Activated CD4-positive, alpha-beta T cell treated with anti-CD3 and anti-CD28 coated beads, Interleukin-2, amount 10 ng/mL, durations not matched to agents 24 days and 14 days (primary cell): ENCODE measurements around the gene ZNF765. TPM values are rescaled to one million over a fixed set of nuclear protein-coding genes. Genes with fewer than 3 reads are reported as not detected.
"Not testable (repeated sequence)": the region's sequence is repeated elsewhere in the genome, so short reads cannot be mapped to it uniquely, and the experiment has no call there.

Source experiments
- DNase-seq: peaks from one replicate; pipeline ENCODE4 v3.0.0; 2022
- H3K27ac Mint-ChIP-seq: one replicate; pipeline ENCODE4 v1.8.0; 2022; ENCODE audit warnings: mild to moderate bottlenecking, mixed read lengths
- H3K27me3 Mint-ChIP-seq: one replicate; pipeline ENCODE4 v1.8.0; 2022; ENCODE audit warnings: mixed read lengths
- H3K36me3 Mint-ChIP-seq: one replicate; pipeline ENCODE4 v1.8.0; 2022; ENCODE audit warnings: low read depth, mild to moderate bottlenecking, mixed read lengths
- H3K4me1 Mint-ChIP-seq: one replicate; pipeline ENCODE4 v1.8.0; 2021; ENCODE audit warnings: mixed read lengths
- H3K4me3 Mint-ChIP-seq: one replicate; pipeline ENCODE4 v1.8.0; 2022; ENCODE audit warnings: mild to moderate bottlenecking, moderate library complexity, mixed read lengths
- H3K9me3 Mint-ChIP-seq: one replicate; pipeline ENCODE4 v1.8.0; 2021; ENCODE audit warnings: mixed read lengths
- intact Hi-C: fragments of 100-400 bp; cut with micrococcal nuclease; formaldehyde crosslinking; loops from one replicate; pipeline ENCODE4 v1.15.1; 2023
- total RNA-seq: library from RNA; stranded (reverse); gene quantifications from 2 replicates; pipeline ENCODE4 v1.2.3, GENCODE V29; 2022

ZNF765 gene
- total RNA-seq, 1 donor from 2014 or later: 11.8 TPM

DNA sequence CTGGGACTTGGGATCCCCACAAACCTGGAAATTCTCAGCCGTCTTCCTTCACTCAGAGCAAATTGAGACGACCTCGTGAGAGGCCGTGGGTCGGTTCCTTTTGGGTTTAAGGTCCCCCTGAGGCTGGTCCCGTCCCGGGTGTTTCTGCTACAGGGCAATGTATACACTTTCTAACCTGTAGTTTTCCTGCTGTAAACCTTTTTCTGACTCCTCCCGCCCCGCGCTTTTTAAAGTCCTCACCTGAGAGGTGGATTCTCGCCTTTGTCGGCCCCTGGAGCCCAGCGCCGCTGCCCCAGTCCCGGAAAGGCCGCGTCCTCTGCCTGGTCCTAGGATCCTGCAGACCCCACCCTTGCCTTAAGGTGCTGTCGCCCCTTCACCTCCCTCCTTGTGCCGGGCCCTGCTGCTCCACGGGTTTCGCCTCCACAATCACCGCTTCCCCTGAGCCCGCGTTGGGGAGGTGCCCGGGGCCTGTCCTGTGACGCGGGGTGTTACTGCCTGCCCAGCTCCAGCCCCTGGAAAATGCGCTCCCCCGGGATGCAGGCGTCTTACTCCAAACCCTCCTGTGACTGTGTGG lies 37.2 kb downstream of the ZNF765 start:
- H3K9me3 Mint-ChIP-seq: peaks cover 15% of the 10 kb centered on the region
- H3K27me3 Mint-ChIP-seq: no peaks in the 10 kb centered on the region
- peaks cover 46% of the 10 kb centered on the region for H3K36me3 Mint-ChIP-seq
- peak overlapping the region; percentile 90 for H3K4me3 Mint-ChIP-seq
- peak overlapping the region; percentile 93 for H3K27ac Mint-ChIP-seq
- intact Hi-C loops: loop anchor here (1.0 to 10.0 kb wide), 3 partner anchors 37 to 237 kb away; partner anchors contain the start of genes ZNF665 and ZNF765
- H3K4me1 Mint-ChIP-seq: peaks cover 16% of the 10 kb centered on the region
- no peak for DNase-seq

- H3K27ac Mint-ChIP-seq, H3K4me3 Mint-ChIP-seq, H3K27me3 Mint-ChIP-seq, intact Hi-C loops, H3K4me1 Mint-ChIP-seq, DNase-seq: not testable (repeated sequence)
- peaks cover 28% of the 10 kb centered on the region for H3K9me3 Mint-ChIP-seq
- peaks cover 88% of the 10 kb centered on the region for H3K36me3 Mint-ChIP-seq
These were observed 48.9 kb downstream of the ZNF765 start for GRCh38 chr19:53443809-53444208.

- not testable (repeated sequence) for H3K27me3 Mint-ChIP-seq
- H3K9me3 Mint-ChIP-seq: peaks cover 29% of the 10 kb centered on the region
These were observed 52.2 kb downstream of the ZNF765 start for GRCh38 chr19:53447196-53447595.

DNA sequence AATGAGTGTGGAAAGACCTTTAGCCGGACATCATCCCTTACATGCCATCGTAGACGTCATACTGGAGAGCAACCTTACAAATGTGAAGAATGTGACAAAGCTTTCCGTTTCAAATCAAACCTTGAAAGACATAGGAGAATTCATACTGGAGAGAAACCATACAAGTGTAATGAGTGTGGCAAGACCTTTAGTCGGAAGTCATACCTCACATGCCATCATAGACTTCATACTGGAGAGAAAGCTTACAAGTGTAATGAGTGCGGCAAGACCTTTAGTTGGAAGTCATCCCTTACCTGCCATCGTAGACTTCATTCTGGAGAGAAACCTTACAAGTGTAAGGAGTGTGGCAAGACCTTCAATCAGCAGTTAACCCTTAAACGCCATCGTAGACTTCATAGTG lies 60.9 kb downstream of the ZNF765 start:
- H3K27me3 Mint-ChIP-seq: no peaks in the 10 kb centered on the region
- H3K9me3 Mint-ChIP-seq: peaks cover 50% of the 10 kb centered on the region
- intact Hi-C loops: no loop called here

More at GRCh38 chr19:53447196-53447595, 52.2 kb downstream of the ZNF765 start:
- H3K27ac Mint-ChIP-seq, H3K4me3 Mint-ChIP-seq, intact Hi-C loops, H3K4me1 Mint-ChIP-seq, DNase-seq: not testable (repeated sequence)
- peaks cover 90% of the 10 kb centered on the region for H3K36me3 Mint-ChIP-seq

GRCh38 chr19:53460131-53460721 lies 65.3 kb downstream of the ZNF765 start:
- intact Hi-C loops, H3K27ac Mint-ChIP-seq, H3K27me3 Mint-ChIP-seq, H3K4me3 Mint-ChIP-seq, DNase-seq, H3K4me1 Mint-ChIP-seq: not testable (repeated sequence)
- peaks cover 35% of the 10 kb centered on the region for H3K36me3 Mint-ChIP-seq
- H3K9me3 Mint-ChIP-seq: peaks cover 53% of the 10 kb centered on the region

More for the DNA sequence above, 60.9 kb downstream of the ZNF765 start:
- no peak overlapping the region for H3K27ac Mint-ChIP-seq
- no peak overlapping the region for H3K4me3 Mint-ChIP-seq
- DNase-seq: no peak
- H3K4me1 Mint-ChIP-seq: no peaks in the 10 kb centered on the region
- H3K36me3 Mint-ChIP-seq: peaks cover 74% of the 10 kb centered on the region

DNA sequence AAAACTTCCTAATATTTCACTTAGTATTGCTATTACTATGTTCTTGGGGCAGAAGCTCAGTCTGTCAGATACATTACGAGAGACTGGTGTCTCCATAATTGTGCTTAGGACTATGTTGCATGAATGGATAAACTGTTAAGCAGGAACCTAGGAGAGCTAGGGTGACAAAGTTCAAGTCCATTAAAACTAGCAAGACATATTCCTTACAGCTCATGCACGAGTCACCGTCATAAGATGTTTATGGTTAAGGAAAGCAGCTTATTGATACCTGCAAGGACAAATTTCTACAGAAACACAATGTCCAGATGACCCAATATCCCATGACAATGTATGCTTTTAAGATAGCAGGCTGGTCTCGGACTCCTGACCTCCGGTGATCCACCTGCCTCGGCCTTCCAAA lies 66.9 kb downstream of the ZNF765 start:
- Mint-ChIP-seq H3K27ac (no peak overlapping the region), H3K36me3 (peaks cover 20% of the 10 kb centered on the region), H3K27me3 (peaks cover 2% of the 10 kb centered on the region), H3K4me1 (no peaks in the 10 kb centered on the region), H3K9me3 (peaks cover 37% of the 10 kb centered on the region), H3K4me3 (no peak overlapping the region)
- DNase-seq: no peak
- intact Hi-C loops: no loop called here

- no peak overlapping the region for H3K4me3 Mint-ChIP-seq
- peaks cover 16% of the 10 kb centered on the region for H3K36me3 Mint-ChIP-seq
- no peak for DNase-seq
- peaks cover 2% of the 10 kb centered on the region for H3K27me3 Mint-ChIP-seq
- peaks cover under 1% of the 10 kb centered on the region for H3K4me1 Mint-ChIP-seq
- peaks cover 30% of the 10 kb centered on the region for H3K9me3 Mint-ChIP-seq
- no peak overlapping the region for H3K27ac Mint-ChIP-seq
- intact Hi-C loops: no loop called here
These were observed 67.9 kb downstream of the ZNF765 start for GRCh38 chr19:53462861-53463260.

DNA sequence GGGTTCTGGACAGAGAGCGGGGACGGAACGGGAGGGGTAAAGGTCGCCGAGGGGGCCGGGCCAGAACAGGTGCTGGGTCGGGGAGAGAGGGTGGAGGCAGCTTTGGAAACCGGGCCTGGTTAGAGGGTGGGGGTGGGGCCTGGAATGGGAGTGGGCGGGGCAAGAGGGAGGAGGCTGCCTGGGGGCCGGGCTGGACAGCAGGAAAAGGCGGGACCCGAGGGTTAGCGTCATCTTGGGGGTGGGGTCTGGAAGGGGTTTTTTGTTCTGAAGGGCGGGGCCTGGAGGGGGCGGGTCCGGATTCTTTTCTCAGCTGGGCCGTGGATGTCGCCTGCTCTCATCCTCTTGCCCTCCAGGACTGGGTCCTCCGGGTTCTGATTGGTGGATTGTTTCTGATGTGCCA lies 68.3 kb downstream of the ZNF765 start:
- peaks cover 2% of the 10 kb centered on the region for H3K27me3 Mint-ChIP-seq
- no peak overlapping the region for H3K27ac Mint-ChIP-seq
- peaks cover 4% of the 10 kb centered on the region for H3K4me1 Mint-ChIP-seq
- no peak overlapping the region for H3K4me3 Mint-ChIP-seq
- no peak for DNase-seq
- H3K36me3 Mint-ChIP-seq: peaks cover 16% of the 10 kb centered on the region
- peaks cover 28% of the 10 kb centered on the region for H3K9me3 Mint-ChIP-seq
- intact Hi-C loops: no loop called here

DNA sequence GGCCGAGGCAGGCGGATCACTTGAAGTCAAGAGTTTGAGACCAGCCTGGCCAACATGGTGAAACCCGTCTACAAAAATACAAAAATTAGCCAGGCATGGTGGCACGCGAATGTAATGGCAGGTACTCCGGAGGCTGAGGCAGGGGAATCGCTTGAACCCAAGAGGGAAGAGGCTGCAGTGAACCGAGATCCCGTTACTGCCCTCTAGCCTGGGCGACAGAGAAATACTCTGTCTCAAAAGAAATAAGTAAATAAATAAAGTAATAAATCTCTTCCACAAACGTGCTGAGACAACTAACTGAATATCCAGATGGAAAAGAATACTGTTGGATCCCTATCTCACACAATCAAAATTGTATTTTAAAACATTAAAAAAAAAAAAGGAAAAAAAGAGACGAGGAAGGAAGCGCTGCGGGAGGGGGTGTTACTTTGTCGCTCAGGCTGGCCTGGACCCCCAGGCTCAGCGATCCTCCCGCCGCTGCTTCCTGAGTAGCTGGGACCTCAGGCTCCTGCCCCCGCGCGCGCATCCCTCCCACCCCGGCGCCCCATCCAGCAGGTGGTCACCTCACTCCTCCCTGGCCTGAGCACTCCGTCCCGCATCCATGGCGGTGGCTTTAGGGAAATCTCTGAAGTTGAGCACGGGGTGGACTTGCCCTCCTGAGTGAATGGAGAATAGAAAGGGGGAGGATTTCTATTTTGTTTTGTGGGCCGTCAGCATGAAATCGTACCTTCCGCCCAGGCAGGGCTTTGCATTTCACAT lies 72.0 kb downstream of the ZNF765 start:
- peaks cover 17% of the 10 kb centered on the region for H3K9me3 Mint-ChIP-seq
- peak overlapping the region; percentile 92 for H3K4me3 Mint-ChIP-seq
- intact Hi-C loops: loop anchor here (1.0 to 2.0 kb wide), 2 partner anchors 36 to 272 kb away; partner anchors contain the start of gene ZNF761
- H3K27me3 Mint-ChIP-seq: peaks cover 2% of the 10 kb centered on the region
- peaks cover 16% of the 10 kb centered on the region for H3K4me1 Mint-ChIP-seq
- H3K27ac Mint-ChIP-seq: no peak overlapping the region
- H3K36me3 Mint-ChIP-seq: peaks cover 27% of the 10 kb centered on the region
- no peak for DNase-seq

DNA sequence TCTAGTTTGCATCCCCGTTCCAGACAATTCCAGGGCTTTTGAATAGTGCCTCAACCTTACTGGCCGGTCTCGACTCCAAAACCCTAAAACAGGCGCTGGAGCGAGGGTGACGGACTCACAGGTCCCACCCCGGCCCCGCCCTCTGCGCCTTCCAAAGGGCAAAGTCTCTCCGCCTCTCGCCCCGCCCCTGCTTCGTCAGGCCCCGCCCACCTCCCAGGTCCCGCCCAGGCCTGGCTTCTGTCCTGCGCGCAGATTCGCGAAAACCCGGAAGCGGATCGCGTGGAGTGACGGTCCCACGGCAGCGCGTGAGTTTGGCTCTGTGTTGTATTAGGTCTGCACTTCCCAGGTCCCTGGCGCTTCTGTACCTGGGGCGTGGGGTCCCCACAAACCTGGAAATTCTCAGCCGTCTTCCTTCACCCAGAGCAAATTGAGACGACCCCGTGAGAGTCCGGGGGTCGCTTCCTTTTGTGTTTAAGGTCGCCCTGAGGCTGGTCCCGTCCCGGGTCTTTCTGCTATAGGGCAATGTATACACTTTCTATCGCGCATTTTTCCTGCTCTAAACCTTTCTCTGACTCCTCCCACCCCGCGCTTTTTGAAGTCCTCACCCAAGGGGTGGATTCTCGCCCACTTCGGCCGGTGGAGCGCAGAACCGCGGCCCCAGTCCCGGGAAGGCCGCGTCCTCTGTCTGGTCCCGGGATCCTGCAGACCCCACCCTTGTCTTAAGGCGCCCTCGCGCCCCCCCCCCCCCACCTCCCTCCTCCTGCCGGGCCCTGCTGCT lies 72.7 kb downstream of the ZNF765 start, which contains the start of gene ZNF813:
Gene ZNF813, plus strand, starts transcription at position 249 of the 778 bp plus-strand sequence. CDS start 16,090 bp downstream, outside the sequence.
- Mint-ChIP-seq H3K27me3 (peaks cover 2% of the 10 kb centered on the region), H3K36me3 (peaks cover 35% of the 10 kb centered on the region), H3K4me1 (peaks cover 16% of the 10 kb centered on the region), H3K9me3 (peaks cover 17% of the 10 kb centered on the region), H3K4me3 (peak within 1 kb of the TSS; percentile 92), H3K27ac (peak within 1 kb of the TSS; percentile 87)
- intact Hi-C loops: loop anchor here (1.0 to 2.0 kb wide), 2 partner anchors 37 to 272 kb away; partner anchors contain the start of gene ZNF761
- DNase-seq: peak; percentile 98

DNA sequence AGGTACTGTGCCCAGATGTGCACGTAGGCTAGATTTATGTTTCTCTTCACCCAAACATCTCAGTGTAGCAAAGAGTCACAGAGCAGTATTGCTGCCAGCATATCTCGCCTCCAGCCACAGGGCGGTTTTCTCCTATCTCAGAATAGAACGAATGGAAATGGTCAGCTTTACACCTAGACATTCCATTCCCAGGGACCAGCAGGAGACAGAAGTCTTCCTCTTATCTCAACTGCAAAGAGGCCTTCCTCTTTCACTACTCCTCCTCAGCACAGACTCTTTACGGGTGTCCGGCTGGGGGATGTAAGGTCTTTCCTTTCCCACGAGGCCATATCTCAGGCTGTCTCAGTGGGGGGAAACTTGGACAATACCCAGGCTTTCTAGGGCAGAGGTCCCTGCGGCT lies 73.7 kb downstream of the ZNF765 start:
- peaks cover 16% of the 10 kb centered on the region for H3K4me1 Mint-ChIP-seq
- H3K27ac Mint-ChIP-seq: peak overlapping the region; percentile 35
- H3K9me3 Mint-ChIP-seq: peaks cover 16% of the 10 kb centered on the region
- H3K36me3 Mint-ChIP-seq: peaks cover 44% of the 10 kb centered on the region
- intact Hi-C loops, DNase-seq, H3K27me3 Mint-ChIP-seq: not testable (repeated sequence)
- peak overlapping the region; percentile 92 for H3K4me3 Mint-ChIP-seq

DNA sequence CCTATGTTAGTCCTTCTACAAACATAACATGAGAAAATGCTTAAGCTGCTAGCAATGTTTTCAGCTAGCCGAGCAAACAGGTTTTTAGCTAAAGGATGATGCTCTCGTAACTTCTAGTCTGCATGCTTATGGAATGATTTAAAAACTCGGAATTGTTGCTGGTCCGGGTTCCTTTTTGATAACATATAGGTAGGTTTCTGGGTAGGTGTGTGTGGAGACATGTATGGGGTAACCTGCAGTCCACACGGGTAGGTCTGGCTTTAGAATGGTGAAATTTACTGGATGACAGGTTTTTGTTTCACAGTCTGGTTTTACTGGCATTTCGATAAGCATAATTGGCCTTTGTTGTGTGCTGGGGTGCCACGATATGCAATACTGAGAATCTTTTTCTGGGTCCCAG lies 77.0 kb downstream of the ZNF765 start:
- H3K4me1 Mint-ChIP-seq: peaks cover 16% of the 10 kb centered on the region
- no peak for DNase-seq
- intact Hi-C loops: no loop called here
- no peak overlapping the region for H3K27ac Mint-ChIP-seq
- H3K36me3 Mint-ChIP-seq: peaks cover 68% of the 10 kb centered on the region
- H3K27me3 Mint-ChIP-seq: no peaks in the 10 kb centered on the region
- H3K4me3 Mint-ChIP-seq: no peak overlapping the region
- H3K9me3 Mint-ChIP-seq: peaks cover 23% of the 10 kb centered on the region

- H3K4me1 Mint-ChIP-seq, H3K4me3 Mint-ChIP-seq, H3K27me3 Mint-ChIP-seq, intact Hi-C loops, H3K27ac Mint-ChIP-seq, DNase-seq: not testable (repeated sequence)
- Mint-ChIP-seq H3K9me3 (peaks cover 22% of the 10 kb centered on the region), H3K36me3 (peaks cover 81% of the 10 kb centered on the region)
These were observed 79.9 kb downstream of the ZNF765 start for GRCh38 chr19:53474832-53475231.
